DOHH2 (cell line): ENCODE data around the gene DPYD.

Source experiments
- CTCF ChIP-seq: fragments of 200-600 bp; sonication (generic); IDR thresholded peaks from one replicate; pipeline ENCODE4 v1.5.1; 2014; ENCODE audit warnings: antibody characterized with exemption, mild to moderate bottlenecking, low read depth, low read length; ENCODE audit not compliant: poor library complexity, severe bottlenecking
- EZH2phosphoT487 ChIP-seq: fragments of 200-600 bp; sonication (generic); IDR thresholded peaks from 2 replicates; pipeline ENCODE4 v1.6.1; 2017; ENCODE audit warnings: borderline replicate concordance, mild to moderate bottlenecking, antibody characterized with exemption, low read length, moderate library complexity, mixed read lengths

- TF ChIP-seq CTCF = no peak
- no peak for TF ChIP-seq EZH2phosphoT487
Measured at GRCh38 chr1:97740891-97741290, 179.9 kb downstream of the DPYD start.
